Transverse colon (tissue), 4 donors: ENCODE data around the gene ZNF8. TPM values are rescaled to one million over a fixed set of nuclear protein-coding genes. Genes with fewer than 3 reads are reported as not detected.

ENCODE experiments used
- DNase-seq: peaks from one replicate; pipeline ENCODE4 v3.0.0-alpha.2; 2019
- H3K27ac ChIP-seq, 4 donors: fragments of 200-600 bp; sonication (generic); 2 replicates each; pipeline ENCODE4 v1.5.1; 2016 to 2018; ENCODE audit warnings: inconsistent platforms in 4 of 4
- H3K27me3 ChIP-seq: fragments of 200-600 bp; sonication (generic); 2 replicates; pipeline ENCODE4 v1.5.1; 2017; ENCODE audit warnings: inconsistent platforms
- H3K36me3 ChIP-seq, 4 donors: fragments of 200-600 bp; sonication (generic); 2 replicates each; pipeline ENCODE4 v1.5.1; 2017 to 2019; ENCODE audit warnings: inconsistent platforms in 4 of 4
- H3K4me1 ChIP-seq, 4 donors: fragments of 200-600 bp; sonication (generic); 2 replicates each; pipeline ENCODE4 v1.5.1; 2017 to 2020; ENCODE audit warnings: inconsistent platforms in 4 of 4
- H3K4me3 ChIP-seq, 4 donors: fragments of 200-600 bp; sonication (generic); 1 replicate in 1 of 4; 2 replicates in 3 of 4; pipeline versions ENCODE4 v1.5.1 to v1.6.1; 2017 to 2019; ENCODE audit warnings: inconsistent platforms in 4 of 4
- H3K9me3 ChIP-seq, 2 donors: fragments of 200-600 bp; sonication (generic); 2 replicates each; pipeline ENCODE4 v1.5.1; 2017 to 2019; ENCODE audit warnings: inconsistent platforms in 2 of 2
- CTCF ChIP-seq, 5 experiments: fragments of 200-600 bp in 3 of 5; fragments of 450-650 bp in 2 of 5; sonication (generic) in 3 of 5; IDR thresholded peaks; 1 replicate in 2 of 5; 2 replicates in 3 of 5; pipeline ENCODE4 v1.5.1; 2016 to 2017; ENCODE audit warnings: antibody characterized with exemption in 5 of 5, inconsistent platforms in 3 of 5, mild to moderate bottlenecking in 2 of 5, moderate library complexity in 1 of 5
- EP300 ChIP-seq: sonication (generic); formaldehyde crosslinking; IDR thresholded peaks from one replicate; pipeline ENCODE4 v1.6.1; 2017; ENCODE audit warnings: antibody characterized with exemption, low read depth
- POLR2A ChIP-seq: fragments of 450-650 bp; IDR thresholded peaks from one replicate; pipeline ENCODE4 v1.6.1; 2016; ENCODE audit warnings: antibody characterized with exemption, mild to moderate bottlenecking, moderate library complexity
- POLR2AphosphoS5 ChIP-seq, 3 donors: sonication (generic); formaldehyde crosslinking; IDR thresholded peaks; one replicate each; pipeline ENCODE4 v1.6.1; 2016; ENCODE audit warnings: antibody characterized with exemption in 3 of 3
- WGBS, 2 donors: methylation state at CpG; one replicate each; pipeline ENCODE4 v1.1.5; 2018; ENCODE audit warnings: low coverage in 1 of 2; 5-methylcytosine and 5-hydroxymethylcytosine counted together
- in situ Hi-C, 4 donors: fragments of 200-750 bp; cut with MboI; loops; one replicate each; pipeline versions ENCODE4 v1.15.0 to v1.15.1; 2017; ENCODE audit warnings: low sequenced_read_pairs in 3 of 4, low pct_ligation_motif_present in 1 of 4, low pct_unique_long_range_greater_than_20kb in 1 of 4
- intact Hi-C: fragments of 100-400 bp; cut with DNase I; formaldehyde crosslinking; loops from one replicate; pipeline ENCODE4 v1.15.1; 2023; ENCODE audit warnings: low total_unique reads
- total RNA-seq, 4 donors: library from RNA; depleted of rRNA; stranded (reverse); fragments of >200 nt; gene quantifications; one replicate each; pipeline ENCODE4 v1.1.0, GENCODE V29; 2016

Gene ZNF8
- total RNA-seq, 4 donors from 2014 or later, result 4.6 to 6.6 (median 6.3) TPM

GRCh38 chr19:58326501-58326913 lies 47.8 kb downstream of the ZNF8 start:
- 6 to 7% methylated on average over 2 to 9 of the region's 9 CpGs for WGBS, 2 donors
- H3K27me3 ChIP-seq, result no peaks in the 10 kb centered on the region
- intact Hi-C loops, result no loop called here
- H3K27ac ChIP-seq, result peak overlapping the region; percentile 80 to 94 (median 88)
- in situ Hi-C loops, result no loop called here
- H3K36me3 ChIP-seq, result no peaks in the 10 kb centered on the region
- TF ChIP-seq EP300 (no peak), CTCF (IDR thresholded peaks at IDR 0.05) (no peak), POLR2AphosphoS5 (IDR thresholded peaks at IDR 0.05) (no peak), POLR2A (no peak)
- peak overlapping the region; percentile 55 to 73 (median 62) for H3K4me3 ChIP-seq
- H3K4me1 ChIP-seq, result peaks cover 16 to 27% (median 22%) of the 10 kb centered on the region in 4 donors
- DNase-seq, result no peak
- H3K9me3 ChIP-seq, result no peaks in the 10 kb centered on the region

GRCh38 chr19:58326914-58327726 lies 48.4 kb downstream of the ZNF8 start, which contains the start of gene ZSCAN22:
ZSCAN22 (plus strand) TSS chr19:58326994; CDS start chr19:58334803, 7,809 bp downstream.
- WGBS, 2 donors, result 0% methylated on average over 57 of the region's 62 CpGs; no CpG with 5 or more reads in 1 of the 2 donors
- in situ Hi-C loops, result no loop called here
- intact Hi-C loops, result loop anchor here (1.0 kb wide), 1 partner anchor 35 kb away; the partner anchor contains the start of gene ZNF497
- Histone ChIP-seq H3K27ac (peak within 1 kb of the TSS; percentile 80 to 94 (median 88)), H3K36me3 (no peaks in the 10 kb centered on the region), H3K27me3 (no peaks in the 10 kb centered on the region), H3K9me3 (no peaks in the 10 kb centered on the region), H3K4me3 (peak within 1 kb of the TSS; percentile 55 to 73 (median 62)), H3K4me1 (peaks cover 16 to 27% (median 22%) of the 10 kb centered on the region in 4 donors)
- peak; percentile 97 for DNase-seq
- TF ChIP-seq CTCF (IDR thresholded peaks at IDR 0.05) (no peak), POLR2AphosphoS5 (IDR thresholded peaks at IDR 0.05) (peak in 2 of 3 donors; percentile 55 to 81), EP300 (no peak), POLR2A (peak; percentile 78)

GRCh38 chr19:58328999-58329398 lies 50.2 kb downstream of the ZNF8 start:
- WGBS, 2 donors, result 65 to 77% methylated on average over 5 to 10 of the region's 10 CpGs

More at GRCh38 chr19:58328999-58329398, 50.2 kb downstream of the ZNF8 start:
- no peak overlapping the region for H3K4me3 ChIP-seq
- H3K27me3 ChIP-seq, result no peaks in the 10 kb centered on the region
- no peak overlapping the region for H3K27ac ChIP-seq
- DNase-seq, result no peak
- H3K9me3 ChIP-seq, result no peaks in the 10 kb centered on the region
- TF ChIP-seq CTCF (IDR thresholded peaks at IDR 0.05) (no peak), POLR2AphosphoS5 (IDR thresholded peaks at IDR 0.05) (no peak), POLR2A (no peak), EP300 (no peak)
- in situ Hi-C loops (no loop called here), intact Hi-C loops (no loop called here)
- no peaks in the 10 kb centered on the region for H3K36me3 ChIP-seq
- peaks cover 16 to 27% (median 22%) of the 10 kb centered on the region in 4 donors for H3K4me1 ChIP-seq
